ENCODE measurements around the gene PARP12. TPM values are rescaled to one million over a fixed set of nuclear protein-coding genes. Genes with fewer than 3 reads are reported as not detected.

The PARP12 gene
- total RNA-seq, 1 donor from 2014 or later, result 15.8 TPM

Other genes starting within 250 kb of the PARP12 start
- 0.21 and 0.32 TPM in 2 replicates for gene TBXAS1, start 233.7 kb downstream of the PARP12 start, total RNA-seq
- gene KDM7A, start 114.0 kb upstream of the PARP12 start, total RNA-seq, result 12.3 and 19.5 TPM in 2 replicates